D721Med (cell line): ENCODE measurements around the gene B4GALT3.
A peak's percentile ranks its signal among the peaks of the same experiment; 100 is the strongest.

ENCODE experiments used
- DNase-seq: peaks from one replicate; pipeline ENCODE4 v3.0.0; 2011; ENCODE audit warnings: low spot score; ENCODE audit not compliant: insufficient read length
- FAIRE-seq: peaks from 2 replicates; lab custom pipeline; 2011; peaks lifted over from hg19 to GRCh38; lab: Jason Lieb, UNC
- TF ChIP-seq, protein P1 (sequence below): IDR thresholded peaks from 2 replicates; pipeline ENCODE4 v1.5.1; 2012; ENCODE audit warnings: mild to moderate bottlenecking, control low read depth; ENCODE audit not compliant: insufficient read depth; ENCODE audit errors: missing control alignments

The B4GALT3 gene

GRCh38 chr1:161153176-161153575 lies 24.1 kb downstream of the B4GALT3 start:
- DNase-seq (no peak), FAIRE-seq (no peak)
- TF ChIP-seq, protein P1, sequence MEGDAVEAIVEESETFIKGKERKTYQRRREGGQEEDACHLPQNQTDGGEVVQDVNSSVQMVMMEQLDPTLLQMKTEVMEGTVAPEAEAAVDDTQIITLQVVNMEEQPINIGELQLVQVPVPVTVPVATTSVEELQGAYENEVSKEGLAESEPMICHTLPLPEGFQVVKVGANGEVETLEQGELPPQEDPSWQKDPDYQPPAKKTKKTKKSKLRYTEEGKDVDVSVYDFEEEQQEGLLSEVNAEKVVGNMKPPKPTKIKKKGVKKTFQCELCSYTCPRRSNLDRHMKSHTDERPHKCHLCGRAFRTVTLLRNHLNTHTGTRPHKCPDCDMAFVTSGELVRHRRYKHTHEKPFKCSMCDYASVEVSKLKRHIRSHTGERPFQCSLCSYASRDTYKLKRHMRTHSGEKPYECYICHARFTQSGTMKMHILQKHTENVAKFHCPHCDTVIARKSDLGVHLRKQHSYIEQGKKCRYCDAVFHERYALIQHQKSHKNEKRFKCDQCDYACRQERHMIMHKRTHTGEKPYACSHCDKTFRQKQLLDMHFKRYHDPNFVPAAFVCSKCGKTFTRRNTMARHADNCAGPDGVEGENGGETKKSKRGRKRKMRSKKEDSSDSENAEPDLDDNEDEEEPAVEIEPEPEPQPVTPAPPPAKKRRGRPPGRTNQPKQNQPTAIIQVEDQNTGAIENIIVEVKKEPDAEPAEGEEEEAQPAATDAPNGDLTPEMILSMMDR, result no peak

GRCh38 chr1:161145832-161146231 lies 31.5 kb downstream of the B4GALT3 start:
- TF ChIP-seq, protein P1, result no peak
- DNase-seq (no peak), FAIRE-seq (no peak)

GRCh38 chr1:161140755-161141400 lies 36.4 kb downstream of the B4GALT3 start:
- FAIRE-seq, result no peak
- DNase-seq, result no peak
- TF ChIP-seq, protein P1, result no peak

DNA sequence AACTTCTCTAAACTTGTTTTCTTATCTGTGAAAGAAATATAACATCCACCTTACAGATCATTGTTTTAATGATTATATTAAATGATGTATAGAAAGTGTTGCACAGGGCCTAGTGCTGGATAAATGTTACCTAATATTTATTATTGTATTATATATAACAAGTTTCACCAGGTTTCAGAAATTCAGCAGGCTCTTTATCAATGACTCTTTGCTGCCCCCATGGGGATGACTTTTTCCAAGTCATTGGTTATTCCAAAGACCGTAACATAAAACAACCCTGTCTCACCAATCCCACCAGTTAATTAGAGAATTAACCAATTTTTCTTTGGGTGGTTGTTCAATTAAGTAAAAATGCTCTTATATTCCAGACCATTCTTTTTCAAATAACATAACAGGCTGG lies 37.5 kb downstream of the B4GALT3 start:
- TF ChIP-seq, protein P1, result peak; percentile 69
- FAIRE-seq, result no peak
- DNase-seq, result no peak

DNA sequence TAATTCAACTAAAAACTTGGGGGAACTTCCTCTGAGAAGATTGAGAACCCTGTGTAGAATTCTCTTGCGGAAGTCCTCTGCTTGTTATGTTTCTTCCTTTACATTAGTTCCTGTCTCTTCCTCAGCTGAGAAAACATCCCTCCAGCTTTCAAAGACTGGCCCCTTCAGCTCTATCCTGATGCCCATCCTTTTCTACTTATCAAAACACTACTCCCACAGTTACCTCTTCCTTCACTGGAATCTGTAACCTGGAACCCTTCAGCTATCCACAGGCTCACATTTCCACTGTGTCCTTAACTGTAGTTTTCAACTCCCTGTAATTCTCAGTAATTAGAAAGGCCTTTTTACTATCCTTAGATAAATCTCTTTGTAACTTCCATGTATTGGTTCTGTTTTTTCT lies 38.9 kb downstream of the B4GALT3 start:
- FAIRE-seq, result no peak
- TF ChIP-seq, protein P1, result no peak
- DNase-seq, result no peak

- TF ChIP-seq, protein P1, result no peak
- FAIRE-seq, result no peak
- no peak for DNase-seq
These were observed 39.4 kb downstream of the B4GALT3 start for GRCh38 chr1:161137881-161138280.

- no peak for FAIRE-seq
- TF ChIP-seq, protein P1, result no peak
- no peak for DNase-seq
These were observed 44.0 kb downstream of the B4GALT3 start for GRCh38 chr1:161133220-161133740.
